HS-27A (cell line): ENCODE results near the gene DENND1C.
"Not testable (repeated sequence)": the region's sequence is repeated elsewhere in the genome, so short reads cannot be mapped to it uniquely, and the experiment has no call there.

ENCODE experiments used
- DNase-seq: peaks from one replicate; pipeline ENCODE4 v3.0.0-alpha.2; 2012; ENCODE audit warnings: low read depth, missing footprints

DENND1C gene

GRCh38 chr19:6457958-6458694, 23.5 kb downstream of the DENND1C start:
- no peak for DNase-seq

GRCh38 chr19:6455924-6456323, 25.7 kb downstream of the DENND1C start:
- no peak for DNase-seq

- no peak for DNase-seq
Measured at GRCh38 chr19:6453951-6454565, 27.5 kb downstream of the DENND1C start.

GRCh38 chr19:6452899-6453298, 28.7 kb downstream of the DENND1C start:
- no peak for DNase-seq

GRCh38 chr19:6452223-6452614, 29.4 kb downstream of the DENND1C start:
- no peak for DNase-seq

- DNase-seq = no peak
Measured at GRCh38 chr19:6451583-6452222, 29.9 kb downstream of the DENND1C start.

GRCh38 chr19:6450166-6450565, 31.4 kb downstream of the DENND1C start:
- no peak for DNase-seq

GRCh38 chr19:6448045-6448444, 33.5 kb downstream of the DENND1C start:
- DNase-seq = no peak

- no peak for DNase-seq
Measured at GRCh38 chr19:6446452-6446851, 35.1 kb downstream of the DENND1C start.

GRCh38 chr19:6443986-6444385, 37.6 kb downstream of the DENND1C start:
- no peak for DNase-seq

- DNase-seq = no peak
Measured at GRCh38 chr19:6442087-6442688, 39.4 kb downstream of the DENND1C start.

GRCh38 chr19:6440905-6441304, 40.7 kb downstream of the DENND1C start:
- DNase-seq = no peak

GRCh38 chr19:6439743-6440142, 41.8 kb downstream of the DENND1C start:
- no peak for DNase-seq

GRCh38 chr19:6433663-6434062, 47.9 kb downstream of the DENND1C start, which contains the start of gene SLC25A41:
TSS of gene SLC25A41 (minus strand) at chr19:6433763. CDS start at chr19:6433693, 70 bp downstream.
- no peak for DNase-seq

GRCh38 chr19:6433165-6433564, 48.4 kb downstream of the DENND1C start:
- no peak for DNase-seq

- no peak for DNase-seq
Measured at GRCh38 chr19:6431891-6432290, 49.7 kb downstream of the DENND1C start.

GRCh38 chr19:6429419-6430221, 52.0 kb downstream of the DENND1C start:
- no peak for DNase-seq

- DNase-seq = not testable (repeated sequence)
Measured at GRCh38 chr19:6428692-6429418, 52.7 kb downstream of the DENND1C start.

- DNase-seq = no peak
Measured at GRCh38 chr19:6427131-6427530, 54.5 kb downstream of the DENND1C start.

GRCh38 chr19:6425732-6426620, 55.6 kb downstream of the DENND1C start:
- no peak for DNase-seq
